IPS-20b (cell line): ENCODE results near the gene PLCXD3.

Experiments used
- H3K27ac ChIP-seq: one replicate; pipeline ENCODE4 v1.5.1; 2013; ENCODE audit warnings: low read length
- H3K27me3 ChIP-seq: 2 replicates; pipeline ENCODE4 v1.6.1; 2013; ENCODE audit warnings: mild to moderate bottlenecking, low read length, inconsistent platforms; ENCODE audit not compliant: insufficient read depth
- H3K36me3 ChIP-seq: 2 replicates; pipeline ENCODE4 v1.6.1; 2013; ENCODE audit warnings: low read depth, mild to moderate bottlenecking, inconsistent platforms, low read length, moderate library complexity; ENCODE audit not compliant: insufficient read depth
- H3K4me1 ChIP-seq: 2 replicates; pipeline ENCODE4 v1.6.1; 2013; ENCODE audit warnings: mild to moderate bottlenecking, control low read depth, inconsistent platforms, low read length, moderate library complexity; ENCODE audit not compliant: insufficient read depth
- H3K4me3 ChIP-seq: 2 replicates; pipeline ENCODE4 v1.5.1; 2013; ENCODE audit warnings: mild to moderate bottlenecking, low read length, inconsistent platforms
- H3K9ac ChIP-seq: 2 replicates; pipeline ENCODE4 v1.6.1; 2013; ENCODE audit warnings: low read depth, mild to moderate bottlenecking, inconsistent platforms, low read length, moderate library complexity
- H3K9me3 ChIP-seq: 2 replicates; pipeline ENCODE4 v1.6.1; 2013; ENCODE audit warnings: mild to moderate bottlenecking, low read depth, low read length, inconsistent platforms; ENCODE audit not compliant: insufficient read depth

PLCXD3 gene

GRCh38 chr5:41433552-41434181, 76.7 kb downstream of the PLCXD3 start:
- Histone ChIP-seq H3K9ac (no peak overlapping the region), H3K4me3 (no peak overlapping the region), H3K4me1 (no peaks in the 10 kb centered on the region), H3K36me3 (no peaks in the 10 kb centered on the region), H3K27ac (no peak overlapping the region), H3K27me3 (no peaks in the 10 kb centered on the region), H3K9me3 (no peaks in the 10 kb centered on the region)

DNA sequence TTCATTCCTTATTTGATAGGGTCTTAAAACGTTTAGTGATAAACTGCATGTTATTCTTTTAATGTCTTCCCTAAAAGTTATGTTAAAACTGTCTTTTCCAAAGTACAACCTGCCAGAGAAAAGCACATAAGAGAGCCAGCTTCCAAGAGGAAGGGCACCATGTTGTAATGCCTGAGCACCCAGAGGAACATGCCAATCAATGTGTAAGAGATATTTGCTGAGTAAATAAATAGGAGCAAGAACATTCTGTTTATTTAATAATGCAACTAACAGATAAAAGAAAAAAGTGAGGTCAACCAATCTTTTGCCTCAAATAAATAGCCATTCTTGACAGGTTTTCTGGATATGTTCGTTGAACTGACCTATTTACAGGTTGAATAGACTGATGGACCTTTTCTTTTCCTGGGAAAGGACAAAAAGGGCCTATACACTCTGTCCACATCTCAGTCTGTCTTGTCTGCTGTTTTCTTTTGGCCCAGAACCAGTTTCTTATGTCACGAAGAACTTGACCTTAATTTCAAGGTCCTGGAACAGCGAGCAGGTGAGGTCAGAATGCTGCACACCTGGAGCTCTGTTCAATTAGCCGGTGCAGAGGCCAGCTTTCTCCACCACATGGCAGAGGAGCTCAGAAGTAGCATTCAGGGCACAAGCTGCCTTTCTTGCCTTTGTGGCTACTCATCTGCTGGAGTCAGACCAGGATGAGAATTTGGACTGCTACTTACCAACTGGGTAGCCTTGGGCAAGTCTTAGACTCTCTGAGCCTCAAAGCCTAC, 77.7 kb downstream of the PLCXD3 start:
- no peak overlapping the region for H3K4me3 ChIP-seq

GRCh38 chr5:41427505-41427904, 82.9 kb downstream of the PLCXD3 start:
- no peak overlapping the region for H3K4me3 ChIP-seq
- H3K9ac ChIP-seq = no peak overlapping the region
- H3K27ac ChIP-seq = no peak overlapping the region
- H3K4me1 ChIP-seq = peaks cover 2% of the 10 kb centered on the region; the same call in 1 of the 2 replicates
- no peaks in the 10 kb centered on the region for H3K36me3 ChIP-seq
- no peaks in the 10 kb centered on the region for H3K9me3 ChIP-seq
- H3K27me3 ChIP-seq = no peaks in the 10 kb centered on the region

More for the DNA sequence above, 77.7 kb downstream of the PLCXD3 start:
- H3K9ac ChIP-seq = no peak overlapping the region
- H3K4me1 ChIP-seq = peaks cover under 1% of the 10 kb centered on the region; the same call in 1 of the 2 replicates
- H3K36me3 ChIP-seq = no peaks in the 10 kb centered on the region
- H3K27me3 ChIP-seq = no peaks in the 10 kb centered on the region
- no peak overlapping the region for H3K27ac ChIP-seq
- no peaks in the 10 kb centered on the region for H3K9me3 ChIP-seq

- Histone ChIP-seq H3K4me3 (no peak overlapping the region), H3K9me3 (no peaks in the 10 kb centered on the region), H3K36me3 (no peaks in the 10 kb centered on the region), H3K27me3 (no peaks in the 10 kb centered on the region), H3K27ac (no peak overlapping the region), H3K4me1 (peaks cover 2% of the 10 kb centered on the region; the same call in 1 of the 2 replicates), H3K9ac (no peak overlapping the region)
Measured at GRCh38 chr5:41425736-41426135, 84.7 kb downstream of the PLCXD3 start.

GRCh38 chr5:41420492-41421067, 89.8 kb downstream of the PLCXD3 start:
- Histone ChIP-seq H3K9me3 (no peaks in the 10 kb centered on the region), H3K4me1 (peaks cover 5% of the 10 kb centered on the region), H3K4me3 (no peak overlapping the region), H3K36me3 (no peaks in the 10 kb centered on the region), H3K9ac (no peak overlapping the region), H3K27me3 (no peaks in the 10 kb centered on the region), H3K27ac (no peak overlapping the region)

- peak overlapping the region; percentile 22; the same call in 1 of the 2 replicates for H3K9ac ChIP-seq
- no peak overlapping the region for H3K4me3 ChIP-seq
- no peaks in the 10 kb centered on the region for H3K9me3 ChIP-seq
- no peaks in the 10 kb centered on the region for H3K27me3 ChIP-seq
- peaks cover 5% of the 10 kb centered on the region for H3K4me1 ChIP-seq
- no peaks in the 10 kb centered on the region for H3K36me3 ChIP-seq
- no peak overlapping the region for H3K27ac ChIP-seq
Measured at GRCh38 chr5:41418220-41419031, 92.0 kb downstream of the PLCXD3 start.

DNA sequence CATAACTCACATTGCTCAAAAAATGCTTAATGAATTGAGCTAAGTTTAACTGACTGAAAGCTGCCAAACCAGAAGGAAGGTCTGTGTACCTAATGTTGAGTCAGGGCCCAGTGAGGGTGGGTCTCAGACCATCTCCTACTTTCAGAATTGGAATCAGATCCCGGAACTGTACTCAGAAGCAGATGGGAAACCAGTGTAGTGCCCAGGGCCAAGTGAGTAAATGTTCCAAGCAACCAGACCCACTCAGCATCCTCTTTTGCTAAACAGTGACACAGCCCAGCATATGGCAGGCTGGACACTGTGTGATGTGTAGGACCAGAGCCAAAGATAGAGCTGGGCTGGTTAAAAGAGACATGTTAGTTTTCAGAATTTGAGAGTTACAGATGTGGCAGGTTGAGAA, 94.1 kb downstream of the PLCXD3 start:
- Histone ChIP-seq H3K4me3 (no peak overlapping the region), H3K9ac (no peak overlapping the region), H3K27me3 (no peaks in the 10 kb centered on the region), H3K36me3 (no peaks in the 10 kb centered on the region), H3K9me3 (no peaks in the 10 kb centered on the region), H3K27ac (no peak overlapping the region), H3K4me1 (peaks cover 5% of the 10 kb centered on the region)

DNA sequence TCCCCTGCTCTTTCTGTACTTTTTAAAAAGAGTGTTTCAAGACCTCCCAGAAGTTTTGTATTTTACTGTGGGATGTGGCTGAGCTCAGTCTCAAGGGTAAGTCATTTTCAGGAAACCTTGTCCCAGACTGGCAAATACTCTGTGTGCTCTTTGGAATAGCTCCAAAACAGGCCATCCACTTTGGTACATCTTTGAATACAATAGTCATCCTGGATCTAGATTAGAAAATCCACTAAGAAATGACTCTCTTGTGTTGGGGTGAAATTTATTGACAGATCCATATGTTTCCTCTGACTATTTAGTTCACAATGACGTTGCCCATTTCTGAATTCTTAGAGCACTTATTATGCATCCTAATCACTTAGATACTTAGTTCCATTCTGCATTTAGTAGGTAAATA, 95.2 kb downstream of the PLCXD3 start:
- Histone ChIP-seq H3K27me3 (no peaks in the 10 kb centered on the region), H3K36me3 (no peaks in the 10 kb centered on the region), H3K4me1 (peaks cover 5% of the 10 kb centered on the region), H3K27ac (no peak overlapping the region), H3K9me3 (no peaks in the 10 kb centered on the region), H3K4me3 (no peak overlapping the region), H3K9ac (no peak overlapping the region)

DNA sequence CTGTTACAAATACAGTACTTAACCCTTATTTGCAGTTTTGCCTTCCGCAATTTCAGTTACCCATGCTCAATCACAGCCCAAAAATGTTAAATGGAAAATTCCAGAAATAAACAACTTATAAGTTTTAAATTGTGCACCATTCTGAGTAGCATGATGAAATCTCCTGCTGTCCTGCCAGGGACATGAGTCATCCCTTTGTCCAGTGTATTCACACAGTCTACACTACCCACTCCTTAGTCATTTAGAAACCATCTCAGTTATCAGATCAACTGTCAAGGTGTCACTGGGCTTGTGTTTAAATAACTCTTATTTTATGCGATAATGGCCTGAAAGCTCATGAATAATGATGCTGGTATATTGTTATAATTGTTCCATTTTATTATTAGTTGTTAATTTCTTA, 95.8 kb downstream of the PLCXD3 start:
- Histone ChIP-seq H3K27me3 (no peaks in the 10 kb centered on the region), H3K4me3 (no peak overlapping the region), H3K9me3 (no peaks in the 10 kb centered on the region), H3K9ac (no peak overlapping the region), H3K4me1 (peaks cover 5% of the 10 kb centered on the region), H3K36me3 (no peaks in the 10 kb centered on the region), H3K27ac (no peak overlapping the region)

- H3K9ac ChIP-seq = no peak overlapping the region
- H3K9me3 ChIP-seq = no peaks in the 10 kb centered on the region
- H3K27me3 ChIP-seq = no peaks in the 10 kb centered on the region
- H3K36me3 ChIP-seq = no peaks in the 10 kb centered on the region
- no peak overlapping the region for H3K27ac ChIP-seq
- H3K4me3 ChIP-seq = no peak overlapping the region
- H3K4me1 ChIP-seq = no peaks in the 10 kb centered on the region; the same call in 1 of the 2 replicates
Measured at GRCh38 chr5:41413074-41413473, 97.3 kb downstream of the PLCXD3 start.

- Histone ChIP-seq H3K27ac (no peak overlapping the region), H3K9me3 (no peaks in the 10 kb centered on the region), H3K9ac (no peak overlapping the region), H3K4me1 (no peaks in the 10 kb centered on the region), H3K27me3 (no peaks in the 10 kb centered on the region), H3K36me3 (no peaks in the 10 kb centered on the region), H3K4me3 (no peak overlapping the region)
Measured at GRCh38 chr5:41412496-41412895, 97.9 kb downstream of the PLCXD3 start.
